HepG2 (cell line): ENCODE results near the gene RABEPK. TPM values are rescaled to one million over a fixed set of nuclear protein-coding genes. Genes with fewer than 3 reads are reported as not detected.

Experiments
- ATAC-seq: fragments of 200-7000 bp; cut with Tn5 transposase; 3 replicates; pipeline ENCODE4 v1.9.1; 2020; ENCODE audit warnings: mild to moderate bottlenecking, moderate library complexity
- BruUV-seq: library from RNA; stranded (reverse); fragments of 400-500 nt; replicated peaks from 2 replicates; lab custom pipeline; 2021; lab: Mats Ljungman, UMichigan
- CTCF ChIA-PET: fragments of 300-600 bp; formaldehyde crosslinking; extraction: SDS; loops from one replicate; lab custom pipeline; 2021; ENCODE audit warnings: low total read pairs, inconsistent platforms, low intra/inter-chr PET ratio; lab: Yijun Ruan, JAX
- POLR2A ChIA-PET: fragments of 350-600 bp; sonication (Branson Sonifier 250); formaldehyde crosslinking; loops from one replicate; lab custom pipeline; 2020; ENCODE audit warnings: antibody characterized with exemption, inconsistent platforms; lab: Yijun Ruan, JAX
- DNase-seq: peaks from one replicate; pipeline ENCODE4 v3.0.0-alpha.2; 2015; ENCODE audit warnings: low spot score
- FAIRE-seq: peaks from 3 replicates; lab custom pipeline; 2011; peaks lifted over from hg19 to GRCh38; lab: Jason Lieb, UNC
- H2AFZ ChIP-seq: one replicate; pipeline ENCODE4 v1.6.1; 2011; ENCODE audit warnings: low read length, inconsistent platforms
- H3K27ac ChIP-seq: fragments of 300-600 bp; 3 replicates; pipeline ENCODE4 v1.8.0; 2011; ENCODE audit warnings: mixed run types, mild to moderate bottlenecking, mixed read lengths, low read length, inconsistent platforms; ENCODE audit not compliant: insufficient read depth; ENCODE audit errors: extremely low read length
- H3K27me3 ChIP-seq, 2 experiments: fragments of 200-600 bp in 1 of 2; 2 replicates in 1 of 2; 3 replicates in 1 of 2; pipeline versions ENCODE4 v1.6.0 to v1.8.0; 2011; ENCODE audit warnings: low read length in 2 of 2, mild to moderate bottlenecking in 2 of 2, moderate library complexity in 2 of 2, inconsistent platforms in 1 of 2; ENCODE audit not compliant: insufficient read depth in 2 of 2, control insufficient read depth in 1 of 2
- H3K36me3 ChIP-seq, 2 experiments: fragments of 200-600 bp in 1 of 2; replicated peaks in 1 of 2; 2 replicates in 1 of 2; 3 replicates in 1 of 2; pipeline versions ENCODE4 v1.5.1 to v1.8.0; 2011; ENCODE audit warnings: low read length in 2 of 2, inconsistent platforms in 1 of 2; ENCODE audit not compliant: insufficient read depth in 2 of 2, control insufficient read depth in 1 of 2
- H3K4me1 ChIP-seq: 2 replicates; pipeline ENCODE4 v1.5.1; 2012; ENCODE audit warnings: low read length, inconsistent platforms; ENCODE audit not compliant: insufficient read depth
- H3K4me2 ChIP-seq: 2 replicates; pipeline ENCODE4 v1.6.0; 2011; ENCODE audit warnings: low read depth, low read length, inconsistent platforms
- H3K4me3 ChIP-seq, 3 experiments: fragments of 200-600 bp in 1 of 3; sonication (generic), shearing (Covaris generic) in 1 of 3; replicated peaks in 1 of 3; 2 replicates each; pipeline ENCODE4 v1.5.1; 2011 to 2016; ENCODE audit warnings: low read length in 3 of 3, inconsistent platforms in 2 of 3, low read depth in 2 of 3, mild to moderate bottlenecking in 2 of 3, control low read depth in 1 of 3, mixed read lengths in 1 of 3; ENCODE audit not compliant: insufficient read depth in 1 of 3
- H3K79me2 ChIP-seq: one replicate; pipeline ENCODE4 v1.6.1; 2011; ENCODE audit warnings: low read length, inconsistent platforms; ENCODE audit not compliant: insufficient read depth
- H3K9ac ChIP-seq: 2 replicates; pipeline ENCODE4 v1.6.0; 2011; ENCODE audit warnings: mild to moderate bottlenecking, low read depth, low read length, inconsistent platforms; ENCODE audit not compliant: insufficient read depth
- H3K9me3 ChIP-seq: 2 replicates; pipeline ENCODE4 v1.5.1; 2012; ENCODE audit warnings: mild to moderate bottlenecking, low read length
- H4K20me1 ChIP-seq: 2 replicates; pipeline ENCODE4 v1.6.0; 2011; ENCODE audit warnings: inconsistent platforms, mild to moderate bottlenecking, low read length, moderate library complexity; ENCODE audit not compliant: insufficient read depth
- MAZ ChIP-seq, 2 experiments: sonication (generic) in 1 of 2; formaldehyde crosslinking in 1 of 2; IDR thresholded peaks; 2 replicates each; pipeline versions ENCODE4 v1.5.0 to v1.6.1; 2012 to 2020; ENCODE audit warnings: low read depth in 2 of 2, mild to moderate bottlenecking in 2 of 2, borderline replicate concordance in 1 of 2, improper control_type of control experiment in 1 of 2, low read length in 1 of 2, missing genetic modification reagents in 1 of 2, moderate library complexity in 1 of 2
- POLR2AphosphoS5 ChIP-seq: IDR thresholded peaks from 2 replicates; pipeline ENCODE4 v1.6.1; 2012; ENCODE audit warnings: low read depth, low read length
- POLR2G ChIP-seq: fragments of 200-400 bp; formaldehyde crosslinking; IDR thresholded peaks from 2 replicates; pipeline ENCODE4 v1.6.1; 2018; ENCODE audit warnings: mild to moderate bottlenecking, low read depth, low read length, moderate library complexity
- RARG ChIP-seq: sonication (generic); formaldehyde crosslinking; IDR thresholded peaks from 2 replicates; pipeline ENCODE4 v1.4.0; 2020; ENCODE audit warnings: low read depth, mild to moderate bottlenecking, missing genetic modification reagents
- RFX5 ChIP-seq: IDR thresholded peaks from 2 replicates; pipeline ENCODE4 v1.6.1; 2011; ENCODE audit warnings: low read depth, low read length, improper control_type of control experiment
- SMARCC2 ChIP-seq: fragments of 450-650 bp; IDR thresholded peaks from 2 replicates; pipeline ENCODE4 v1.6.1; 2017; ENCODE audit warnings: antibody characterized with exemption, mild to moderate bottlenecking
- SRF ChIP-seq: IDR thresholded peaks from 2 replicates; pipeline ENCODE4 v1.6.1; 2011; ENCODE audit warnings: mild to moderate bottlenecking, low read depth, low read length, moderate library complexity
- SYNCRIP ChIP-seq: fragments of 200-400 bp; formaldehyde crosslinking; IDR thresholded peaks from 2 replicates; pipeline ENCODE4 v1.6.1; 2018; ENCODE audit warnings: mild to moderate bottlenecking, low read depth, low read length; ENCODE audit not compliant: insufficient read depth
- YY1 ChIP-seq: IDR thresholded peaks from 2 replicates; pipeline ENCODE4 v1.6.1; 2011; ENCODE audit warnings: low read length, low read depth, moderate library complexity, mild to moderate bottlenecking; ENCODE audit not compliant: insufficient read depth, insufficient replicate concordance
- ZNF20 ChIP-seq: sonication (generic); formaldehyde crosslinking; IDR thresholded peaks from 2 replicates; pipeline ENCODE4 v1.4.0; 2020; ENCODE audit warnings: mild to moderate bottlenecking, moderate library complexity, missing genetic modification reagents
- ZNF260 ChIP-seq: sonication (generic); formaldehyde crosslinking; IDR thresholded peaks from 2 replicates; pipeline ENCODE4 v1.4.0; 2020; ENCODE audit warnings: missing genetic modification reagents, low read depth, mild to moderate bottlenecking, borderline replicate concordance
- WGBS: methylation state at CpG from one replicate; pipeline ENCODE4 v1.1.6; 2017; ENCODE audit warnings: low lambda C conversion rate; 5-methylcytosine and 5-hydroxymethylcytosine counted together
- in situ Hi-C: cut with HindIII; loops from 2 replicates; pipeline ENCODE4 v1.10.0; 2017; ENCODE audit warnings: low pct_unique_long_range_greater_than_20kb; ENCODE audit not compliant: extremely low pct_ligation_motif_present
- intact Hi-C: fragments of 100-400 bp; cut with micrococcal nuclease; formaldehyde crosslinking; loops from one replicate; pipeline ENCODE4 v1.10.0; 2022; ENCODE audit not compliant: unreplicated experiment
- polyA plus RNA-seq, 8 experiments: library from polyadenylated mRNA; depleted of rRNA in 3 of 8; stranded (reverse) in 7 of 8; unstranded in 1 of 8; fragments of >200 nt; fragmentation: Illumina TruSeq in 4 of 8; extraction: Trizol in 4 of 8; gene quantifications; 2 replicates each; pipeline versions ENCODE4 v1.2.1 to v1.2.3, GENCODE V29; 2011 to 2016; ENCODE audit warnings: low read depth in 4 of 8, missing spikeins in 1 of 8, mixed read lengths in 1 of 8; ENCODE audit not compliant: insufficient read depth in 1 of 8
- total RNA-seq, 5 experiments: library from RNA; depleted of rRNA; stranded (reverse); fragments of >200 nt; fragmentation: Illumina TruSeq; extraction: Trizol; gene quantifications; 2 replicates each; pipeline ENCODE4 v1.2.3, GENCODE V29; 2016; ENCODE audit warnings: low read depth in 1 of 5

The RABEPK gene
- total and polyA plus RNA-seq, 2 of the 13 experiments (the other 11 are each of a cell fraction or from before 2014, with no cell fraction given), result 75.5 to 90.0 TPM

GRCh38 chr9:125238915-125239446, 38.6 kb downstream of the RABEPK start:
- peak overlapping the region; percentile 51; the same call in 1 of the 2 replicates for H3K9ac ChIP-seq
- peak overlapping the region; percentile 80 to 98 (median 97) for H3K4me3 ChIP-seq
- CTCF ChIA-PET, result no interaction called here
- no peak for DNase-seq
- no peaks in the 10 kb centered on the region; a peak in 1 of 5 replicates for H3K27me3 ChIP-seq
- BruUV-seq, result no TSS peak
- no peaks in the 10 kb centered on the region for H3K9me3 ChIP-seq
- peaks cover 63% of the 10 kb centered on the region for H3K4me1 ChIP-seq
- peaks cover 7 to 49% of the 10 kb centered on the region in 2 experiments for H3K36me3 ChIP-seq
- peaks cover 52% of the 10 kb centered on the region for H3K79me2 ChIP-seq
- H3K4me2 ChIP-seq, result peak overlapping the region; percentile 72
- WGBS, result 79% methylated on average over 14 of the region's 14 CpGs
- intact Hi-C loops (no loop called here), in situ Hi-C loops (no loop called here)
- POLR2A ChIA-PET, result interaction anchor here (1.6 to 2.5 kb wide), 2 partner anchors 22 to 38 kb away, joined by 4 to 8 read pairs; partner anchors contain the start of genes GAPVD1 and RABEPK
- no peak for FAIRE-seq
- ATAC-seq, result no peak
- no peak overlapping the region for H3K27ac ChIP-seq
- TF ChIP-seq RFX5 (no peak), RARG (no peak), ZNF20 (CRISPR knock-in tag) (no peak), ZNF260 (CRISPR knock-in tag) (no peak), POLR2AphosphoS5 (0 out of 2 replicates have a peak, but pooled peaks have one; percentile 8), SMARCC2 (no peak), POLR2G (peak; percentile 60; the same call in 1 of the 2 replicates), SRF (no peak), YY1 (no peak), SYNCRIP (no peak), MAZ (IDR thresholded peaks at IDR 0.05; ENCODE audit: borderline replicate concordance, low read depth, low read length) (no peak), MAZ (CRISPR knock-in tag; IDR thresholded peaks at IDR 0.05; ENCODE audit: low read depth) (no peak)
- TF ChIP-seq, all 625 proteins: peak for 2
- peaks cover 56% of the 10 kb centered on the region for H4K20me1 ChIP-seq
- H2AFZ ChIP-seq, result no peak overlapping the region
